HPDE6-E6E7 (cell line): ENCODE data around the gene UCN2.
"Not testable (repeated sequence)": the region's sequence is repeated elsewhere in the genome, so short reads cannot be mapped to it uniquely, and the experiment has no call there.

Experiments used
- DNase-seq: peaks from one replicate; pipeline ENCODE4 v3.0.0; 2011; ENCODE audit warnings: missing footprints; ENCODE audit errors: extremely low spot score

Gene UCN2

DNA sequence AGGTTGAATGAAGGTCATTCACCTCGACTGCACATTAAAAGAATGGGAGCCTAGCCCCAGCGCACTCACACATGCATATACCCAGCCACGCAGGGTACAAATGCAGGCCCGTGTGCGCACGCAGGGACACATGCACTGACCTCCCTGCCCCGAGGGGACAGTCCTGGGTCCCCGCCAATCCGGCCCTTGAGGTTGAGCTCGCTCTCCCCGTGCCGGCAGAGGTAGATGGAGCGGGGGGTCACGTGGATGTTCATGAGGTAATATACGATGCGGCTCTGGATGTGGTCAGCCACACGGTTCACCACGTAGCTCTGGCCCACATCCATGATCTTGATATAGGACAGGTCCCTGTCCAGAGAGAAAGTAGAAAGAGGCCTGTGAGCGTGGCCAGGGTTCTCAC is 27.5 kb downstream of the UCN2 start:
- no peak for DNase-seq

DNA sequence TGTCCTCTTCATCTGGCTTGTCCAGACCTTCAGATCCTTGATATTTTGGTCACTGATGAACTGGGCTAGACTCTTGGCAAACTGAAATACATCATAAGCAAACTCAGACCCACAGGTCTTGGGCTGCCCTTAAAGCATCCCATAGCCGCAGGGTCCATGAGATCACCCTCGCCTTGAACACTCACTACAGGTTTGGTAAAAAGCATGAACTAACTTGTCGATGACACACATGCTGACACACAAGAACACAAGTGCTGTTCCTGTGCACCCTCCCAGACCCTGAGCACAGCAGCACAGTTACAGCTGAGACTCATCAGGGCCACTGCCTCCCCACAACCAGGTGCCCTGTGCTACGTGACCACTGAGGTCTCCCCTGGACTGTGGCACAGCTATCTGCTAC is 28.0 kb downstream of the UCN2 start:
- DNase-seq: peak; percentile 70

GRCh38 chr3:48532977-48533337 is 30.6 kb downstream of the UCN2 start:
- no peak for DNase-seq

DNA sequence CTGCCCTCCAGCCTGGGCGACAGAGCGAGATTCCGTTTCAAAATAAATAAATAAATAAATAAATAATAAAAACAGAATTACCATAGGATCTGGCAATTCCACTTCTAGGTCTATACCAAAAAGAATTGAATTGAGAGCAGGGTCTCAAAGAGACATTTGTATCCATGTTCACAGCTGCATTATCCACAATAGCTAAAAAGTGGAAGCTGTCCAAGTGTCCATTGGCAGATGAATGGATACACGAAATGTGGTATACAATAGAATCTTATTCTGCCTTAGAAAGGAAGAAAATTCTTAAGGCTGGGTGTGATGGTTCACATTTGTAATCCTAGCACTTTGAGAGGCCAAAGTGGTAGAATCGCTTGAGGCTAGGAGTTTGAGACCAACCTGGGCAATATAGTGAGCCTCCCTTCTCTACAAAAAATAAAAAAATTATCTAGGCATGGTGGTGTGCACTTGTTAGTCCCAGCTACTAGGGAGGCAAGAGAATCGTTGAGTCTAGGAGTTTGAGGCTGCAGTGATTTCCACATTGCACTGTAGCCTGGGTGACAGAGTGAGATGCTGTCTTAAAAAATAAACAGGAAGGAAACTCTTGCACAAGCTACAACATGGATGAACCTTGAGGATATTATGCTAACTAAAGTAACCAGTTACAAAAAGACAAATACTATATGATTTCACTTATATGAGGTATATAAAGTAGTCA is 31.2 kb downstream of the UCN2 start:
- DNase-seq: no peak

GRCh38 chr3:48530701-48531100 is 32.9 kb downstream of the UCN2 start:
- DNase-seq: not testable (repeated sequence)

- DNase-seq: no peak
These were observed 34.8 kb downstream of the UCN2 start for GRCh38 chr3:48528754-48529153.

- no peak for DNase-seq
These were observed 35.5 kb downstream of the UCN2 start for GRCh38 chr3:48528048-48528447.

GRCh38 chr3:48524970-48525369 is 38.6 kb downstream of the UCN2 start:
- no peak for DNase-seq

- no peak for DNase-seq
These were observed 41.9 kb downstream of the UCN2 start for GRCh38 chr3:48521635-48522034.

DNA sequence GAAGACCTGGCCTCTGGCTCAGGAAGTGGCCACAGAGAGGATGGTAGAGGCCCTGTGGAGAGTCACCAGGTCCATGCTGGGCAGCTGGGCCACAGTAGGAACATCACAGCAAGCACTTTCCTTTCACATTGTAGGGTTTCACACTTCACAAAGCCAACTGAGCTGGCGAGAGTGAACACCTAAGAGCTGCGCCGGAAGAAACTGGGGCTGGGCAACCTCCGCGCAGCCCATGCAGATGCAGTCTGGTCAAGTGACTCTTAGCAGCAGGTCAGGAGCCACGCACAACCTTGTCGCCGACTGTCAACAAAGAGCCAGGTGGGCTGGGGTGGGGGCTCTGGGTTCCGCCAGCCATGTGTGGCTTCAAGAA is 44.3 kb downstream of the UCN2 start:
- DNase-seq: no peak

DNA sequence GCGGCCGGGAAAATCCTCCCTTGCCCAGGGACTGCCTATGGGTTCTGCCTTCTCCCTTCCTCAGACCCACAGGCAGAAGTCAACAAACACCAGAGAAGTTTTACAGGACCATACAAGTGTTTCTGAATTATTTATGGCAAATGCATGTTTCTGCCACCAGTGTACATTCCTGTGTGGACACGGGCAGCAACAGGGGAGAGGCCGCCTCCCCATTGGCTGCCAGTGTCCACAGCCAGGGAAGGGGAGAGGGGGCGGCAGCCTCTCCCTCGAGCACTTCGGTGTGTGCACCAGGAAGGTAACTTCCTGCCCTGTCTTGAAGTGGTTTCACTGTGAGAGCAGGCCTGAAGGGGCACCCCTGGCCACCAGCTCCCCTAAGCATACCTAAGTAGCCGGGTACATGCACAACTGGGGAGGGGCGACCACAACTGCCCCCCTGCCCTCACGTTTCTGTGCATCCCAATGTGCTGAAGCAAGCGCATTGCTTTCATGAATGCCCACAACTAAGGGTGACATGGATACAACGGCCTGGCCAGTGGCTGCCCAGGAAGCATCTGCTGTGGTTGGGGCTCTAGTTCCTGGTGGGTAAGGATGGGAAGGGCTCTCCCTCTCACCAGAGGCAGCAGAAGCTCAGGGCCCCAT is 44.8 kb downstream of the UCN2 start:
- no peak for DNase-seq

GRCh38 chr3:48518069-48518468 is 45.5 kb downstream of the UCN2 start:
- DNase-seq: no peak

DNA sequence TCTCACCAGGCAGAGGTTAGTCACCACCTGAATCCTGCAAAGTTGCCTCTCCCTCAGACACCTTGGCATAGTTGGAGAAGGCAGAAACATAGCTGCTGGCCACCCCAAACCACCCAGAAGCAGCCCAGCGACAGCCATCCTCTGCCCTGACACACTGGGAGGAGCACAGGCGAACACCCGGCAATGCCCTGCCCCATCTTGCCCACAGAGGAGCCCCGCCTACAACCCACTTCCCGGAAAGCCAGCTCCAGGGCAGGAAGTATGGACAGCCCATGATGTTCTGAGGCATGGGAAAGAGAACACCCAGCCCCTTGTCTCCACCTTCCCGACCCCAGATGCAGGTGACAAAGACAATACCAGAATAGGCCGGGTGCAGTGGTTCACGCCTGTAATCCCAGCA is 47.0 kb downstream of the UCN2 start:
- no peak for DNase-seq

- DNase-seq: no peak
These were observed 49.0 kb downstream of the UCN2 start for GRCh38 chr3:48514431-48515227.
